Left hindlimb (tissue), 1 donor: ENCODE data around the gene TRIM44.
"Not testable (repeated sequence)": the region's sequence is repeated elsewhere in the genome, so short reads cannot be mapped to it uniquely, and the experiment has no call there.

ENCODE experiments used
- DNase-seq: peaks from one replicate; pipeline ENCODE4 v3.0.0-alpha.2; 2018

Gene TRIM44

DNA sequence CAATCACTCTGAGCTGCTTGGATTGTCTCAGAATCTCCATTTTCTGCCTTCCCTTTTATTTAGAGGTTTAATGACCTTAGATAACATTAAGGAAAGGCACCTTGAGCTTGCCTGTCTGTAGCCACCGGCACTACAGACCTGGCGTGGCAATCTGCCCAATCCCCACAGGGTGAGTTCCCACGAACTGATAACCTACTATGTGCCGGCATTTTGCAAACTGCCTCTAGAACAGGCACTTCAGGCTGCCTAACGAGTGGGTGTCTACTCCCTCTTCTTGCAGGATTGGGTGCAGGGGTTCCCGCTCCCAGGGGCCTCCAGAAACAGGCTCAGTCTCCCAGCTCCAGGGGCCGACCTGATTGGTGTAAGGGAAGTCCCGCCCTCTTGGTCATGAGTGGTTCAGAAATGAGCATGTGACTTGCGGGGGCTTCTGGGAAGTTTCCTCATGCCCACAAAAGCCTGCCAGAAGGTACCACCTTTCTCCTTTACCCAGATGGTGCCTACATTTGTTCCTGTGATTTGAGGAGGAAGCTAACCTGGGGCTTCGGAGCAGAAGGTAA is 161.2 kb downstream of the TRIM44 start:
- no peak for DNase-seq

GRCh38 chr11:35825386-35825785 is 162.8 kb downstream of the TRIM44 start:
- DNase-seq = no peak

- DNase-seq = no peak
Observed at GRCh38 chr11:35826006-35826405, 163.4 kb downstream of the TRIM44 start.

DNA sequence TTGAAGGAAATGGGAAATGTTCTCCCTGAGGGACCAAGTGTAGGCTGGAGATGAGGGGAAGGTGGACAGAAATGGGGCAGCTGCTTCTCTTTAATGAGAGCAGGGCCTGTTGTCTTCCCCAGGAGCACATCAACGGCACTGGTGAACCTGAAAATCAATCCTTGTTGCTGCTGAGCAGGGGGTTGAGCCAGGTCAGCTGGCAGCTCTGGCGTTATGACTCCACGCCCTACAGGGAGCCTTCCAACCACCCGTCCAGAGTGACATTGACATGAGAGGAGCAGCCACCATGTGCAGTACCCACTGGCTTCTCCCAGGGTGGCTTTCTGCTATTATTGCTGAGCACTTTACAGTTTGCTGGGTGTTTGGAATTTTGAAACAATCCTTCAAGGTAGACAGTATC is 164.4 kb downstream of the TRIM44 start:
- DNase-seq = no peak

DNA sequence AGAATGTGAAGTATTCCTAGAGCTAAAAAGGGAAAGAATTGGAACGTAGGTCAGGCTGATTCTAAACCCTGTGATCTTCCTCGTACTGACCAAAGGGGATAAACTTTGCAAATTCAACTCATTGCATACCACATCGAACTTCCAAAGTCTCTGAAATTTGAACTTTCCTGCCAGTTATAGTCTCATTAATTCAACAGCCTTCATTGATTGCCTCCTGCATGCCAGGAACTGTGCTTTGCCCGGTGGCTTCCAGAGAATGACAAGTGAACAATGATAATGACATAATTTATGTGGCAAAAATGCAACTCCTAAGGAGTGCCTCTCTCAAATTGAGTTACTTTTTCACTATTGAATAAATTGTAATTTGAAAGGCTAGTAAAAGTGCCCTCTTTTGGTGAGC is 173.6 kb downstream of the TRIM44 start:
- no peak for DNase-seq

DNA sequence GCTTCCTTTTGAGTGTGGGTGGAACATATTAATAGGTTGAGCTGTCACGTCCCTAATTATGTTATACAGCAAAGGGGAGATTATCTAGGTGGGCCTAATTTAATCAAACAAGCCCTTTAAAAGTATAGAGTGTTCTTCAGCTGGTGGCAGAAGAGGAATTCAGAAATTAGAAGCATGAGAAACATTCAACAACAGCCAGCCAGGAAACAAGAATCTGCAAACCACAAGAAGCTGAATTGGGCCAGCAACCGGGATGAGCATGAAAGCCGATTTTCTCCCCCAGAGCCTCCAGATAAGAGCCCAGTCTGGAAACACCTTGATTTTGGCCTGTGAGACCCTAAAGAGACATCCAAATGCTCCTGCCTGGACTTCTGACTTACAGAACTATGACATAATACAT is 175.5 kb downstream of the TRIM44 start:
- no peak for DNase-seq

DNA sequence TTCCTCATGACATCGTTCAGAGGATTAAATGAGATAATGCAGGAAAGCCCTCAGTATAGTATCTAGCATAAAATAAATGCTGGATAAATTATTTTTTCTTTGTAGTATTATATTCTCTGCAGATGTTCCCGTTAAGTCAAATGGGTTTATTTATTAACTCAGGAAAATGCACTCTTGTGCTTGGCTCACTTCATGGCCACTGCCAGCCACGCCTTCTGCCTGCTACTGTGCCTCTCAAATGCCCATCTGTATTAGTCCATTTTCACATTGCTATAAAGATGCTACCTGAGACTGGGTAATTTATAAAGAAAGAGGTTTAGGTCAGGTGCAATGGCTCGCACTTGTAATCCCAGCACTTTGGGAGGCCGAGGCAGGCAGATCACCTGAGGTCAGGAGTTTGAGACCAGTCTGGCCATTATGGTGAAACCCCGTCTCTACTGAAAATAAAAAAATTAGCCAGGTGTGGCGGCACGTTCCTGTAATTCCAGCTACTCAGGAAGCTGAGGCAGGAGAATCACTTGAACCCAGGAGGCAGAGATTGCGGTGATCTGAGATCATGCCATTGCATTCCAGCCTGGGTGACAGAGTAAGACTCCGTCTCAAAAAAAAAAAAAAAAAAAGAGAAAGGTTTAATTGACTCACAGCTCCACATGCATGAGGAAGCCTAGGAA is 176.3 kb downstream of the TRIM44 start:
- not testable (repeated sequence) for DNase-seq

DNA sequence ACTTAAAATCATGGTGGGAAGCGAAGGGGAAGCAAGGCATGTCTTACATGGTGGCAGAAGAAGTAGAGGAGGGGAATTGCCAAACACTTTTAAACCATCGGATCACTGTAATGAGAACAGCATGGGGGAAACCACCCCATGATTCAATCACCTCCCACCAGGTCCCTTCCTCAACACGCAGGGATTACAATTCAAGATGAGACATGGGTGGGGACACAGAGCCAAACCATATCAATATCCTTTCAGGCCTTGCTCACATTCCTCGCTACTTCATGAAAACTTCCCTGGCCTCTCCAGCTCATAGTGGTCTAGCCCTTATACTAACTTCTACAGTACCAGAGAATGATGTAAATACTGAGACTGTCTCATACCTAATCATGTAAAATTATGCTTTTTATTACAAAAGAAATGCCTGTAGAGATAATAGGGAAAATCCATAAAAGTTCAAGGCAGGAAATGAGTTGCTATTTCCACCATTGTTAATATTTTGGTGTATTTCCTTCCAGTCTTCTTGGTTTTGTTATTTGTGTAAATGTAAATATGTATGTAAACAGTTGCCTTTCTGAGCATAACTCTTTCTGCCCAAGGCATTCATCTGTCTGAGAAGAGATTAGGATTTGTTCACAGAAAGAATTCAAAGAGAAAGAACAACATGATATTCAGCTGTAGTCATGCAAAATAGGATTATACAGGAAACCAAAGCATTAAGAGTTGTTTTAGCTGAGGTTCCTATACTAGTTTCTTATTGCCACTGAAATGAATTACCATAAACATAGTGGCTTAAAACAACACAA is 177.0 kb downstream of the TRIM44 start:
- no peak for DNase-seq

GRCh38 chr11:35841733-35842132 is 179.2 kb downstream of the TRIM44 start:
- DNase-seq = no peak

DNA sequence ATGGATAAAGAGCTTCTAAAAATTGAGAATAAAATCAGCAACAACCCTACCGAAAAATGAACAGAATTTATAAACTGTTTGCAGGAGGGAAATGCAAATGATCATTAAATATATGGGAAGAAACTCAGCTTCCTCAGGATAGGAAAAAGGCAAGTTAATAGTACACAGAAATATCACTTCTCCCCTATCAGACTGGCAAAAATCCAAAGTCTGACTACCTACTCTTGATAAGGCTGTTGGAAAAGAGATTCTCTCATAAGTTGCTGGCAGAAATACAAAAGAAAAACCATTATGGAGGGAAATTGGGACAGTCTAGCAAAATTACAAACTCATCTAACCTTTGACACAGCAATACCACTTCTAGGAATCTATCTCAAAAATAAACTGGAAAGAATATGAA is 180.4 kb downstream of the TRIM44 start:
- no peak for DNase-seq

- no peak for DNase-seq
Observed at GRCh38 chr11:35844579-35844978, 182.0 kb downstream of the TRIM44 start.

DNA sequence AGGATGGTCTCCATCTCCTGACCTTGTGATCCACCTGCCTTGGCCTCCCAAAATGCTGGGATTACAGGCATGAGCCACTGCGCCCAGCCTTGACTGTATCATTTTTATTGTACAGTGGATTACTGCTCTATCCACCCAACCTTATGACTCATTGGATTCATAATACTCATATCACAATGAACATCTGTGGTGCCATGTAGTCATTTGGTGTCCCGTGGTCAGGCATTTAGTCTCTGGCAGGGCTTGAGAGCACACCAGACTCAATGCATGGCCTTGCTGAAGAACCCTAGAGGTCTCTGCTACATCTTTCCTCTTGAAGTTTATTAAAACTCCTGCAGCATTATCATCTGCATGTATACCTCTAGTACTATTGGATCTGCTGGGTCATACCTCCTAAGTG is 183.3 kb downstream of the TRIM44 start:
- no peak for DNase-seq

DNA sequence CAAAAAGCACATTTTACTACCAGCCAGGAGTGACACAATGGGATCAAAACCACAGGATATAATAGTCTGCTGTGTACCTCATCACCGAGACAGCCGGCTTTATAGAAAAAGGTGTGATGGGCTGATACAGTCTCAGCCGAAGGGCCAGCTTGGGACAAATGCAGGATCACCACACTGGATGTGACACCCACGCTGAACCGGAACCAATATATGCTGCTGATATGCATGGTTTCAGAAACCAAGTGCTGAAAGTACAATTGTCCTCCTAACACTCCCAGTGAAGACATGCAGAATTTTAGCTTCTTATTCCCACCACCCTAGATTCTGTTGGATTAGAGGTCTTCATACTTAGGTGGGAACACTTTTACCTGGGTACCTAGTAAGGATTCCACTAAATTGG is 184.3 kb downstream of the TRIM44 start:
- no peak for DNase-seq

DNA sequence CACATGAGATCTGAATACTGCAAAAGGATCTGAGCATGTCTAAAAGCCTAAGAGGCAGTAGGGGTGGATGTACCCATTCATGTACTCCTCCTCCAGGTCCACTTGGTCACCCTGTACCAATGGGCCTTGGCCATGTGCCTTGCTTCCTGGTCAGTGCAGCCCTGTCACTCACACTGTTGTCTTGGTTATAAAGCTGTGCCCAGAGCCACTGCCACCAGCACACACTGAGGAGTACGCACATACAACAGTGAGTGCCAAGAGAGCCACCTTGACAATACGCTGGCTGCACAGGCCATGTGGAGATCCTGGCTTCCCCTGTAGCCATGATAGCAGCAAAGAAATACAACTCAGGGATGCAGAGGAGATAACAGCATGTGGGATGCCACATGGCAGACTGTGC is 184.9 kb downstream of the TRIM44 start:
- DNase-seq = no peak

DNA sequence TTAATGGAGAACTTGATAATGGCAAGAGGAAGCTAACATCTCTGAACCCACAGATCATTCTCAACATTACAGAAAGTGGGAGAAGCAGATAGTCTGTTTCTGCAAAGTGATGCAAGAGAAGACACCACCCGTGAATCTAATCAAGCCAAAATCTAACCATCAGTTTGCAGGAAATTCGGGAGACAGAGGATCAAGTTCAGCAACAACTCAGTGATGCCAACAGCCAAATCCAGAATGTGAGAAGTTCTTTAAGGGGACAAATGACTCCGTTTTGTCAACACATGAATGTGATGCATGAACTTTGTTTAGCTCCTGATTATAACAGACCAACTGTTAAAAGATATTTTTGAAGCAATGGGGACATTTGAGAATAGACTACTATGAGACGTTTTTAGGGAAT is 186.0 kb downstream of the TRIM44 start:
- DNase-seq = no peak

DNA sequence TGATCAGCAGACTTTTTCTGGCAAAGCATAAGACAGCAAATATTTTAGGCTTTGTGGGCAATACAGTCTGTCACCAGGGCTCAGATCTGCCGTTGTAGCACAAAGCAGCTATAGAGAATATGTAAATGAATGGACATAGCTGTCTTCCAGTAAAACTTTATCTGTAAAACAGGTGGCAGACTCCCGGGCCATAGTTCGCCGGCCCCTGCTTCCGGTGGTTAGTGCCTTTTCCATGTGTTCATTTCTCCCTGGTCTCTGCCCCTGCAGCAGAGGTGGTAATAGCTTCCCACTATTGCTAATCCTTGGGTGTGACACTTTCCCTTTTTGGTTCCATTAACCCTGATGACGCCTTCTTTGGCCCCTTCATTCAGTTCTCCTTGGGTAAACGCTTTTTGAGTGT is 187.6 kb downstream of the TRIM44 start:
- no peak for DNase-seq

DNA sequence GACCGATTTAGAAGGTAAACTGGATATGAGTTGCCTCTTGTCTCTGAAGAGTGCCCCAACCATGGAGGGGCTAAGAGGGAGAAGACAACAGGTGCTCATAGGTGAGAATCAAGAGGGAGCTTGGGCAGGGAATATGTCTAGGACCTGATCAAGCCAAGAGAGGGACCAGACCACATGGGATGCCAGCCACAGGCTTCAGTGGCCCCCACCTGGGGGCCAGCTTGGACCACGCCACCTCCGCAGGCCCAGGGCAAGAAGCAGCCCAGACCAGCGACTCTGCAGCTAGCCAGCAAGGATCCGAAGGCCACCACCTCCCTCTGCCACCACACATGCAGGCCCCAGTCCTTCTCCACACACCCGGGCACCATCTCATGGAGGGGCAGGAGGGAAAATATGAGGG is 188.8 kb downstream of the TRIM44 start:
- DNase-seq = no peak

- peak; percentile 31 for DNase-seq
Observed at GRCh38 chr11:35852056-35852455, 189.5 kb downstream of the TRIM44 start.

GRCh38 chr11:35853971-35854370 is 191.4 kb downstream of the TRIM44 start:
- no peak for DNase-seq

DNA sequence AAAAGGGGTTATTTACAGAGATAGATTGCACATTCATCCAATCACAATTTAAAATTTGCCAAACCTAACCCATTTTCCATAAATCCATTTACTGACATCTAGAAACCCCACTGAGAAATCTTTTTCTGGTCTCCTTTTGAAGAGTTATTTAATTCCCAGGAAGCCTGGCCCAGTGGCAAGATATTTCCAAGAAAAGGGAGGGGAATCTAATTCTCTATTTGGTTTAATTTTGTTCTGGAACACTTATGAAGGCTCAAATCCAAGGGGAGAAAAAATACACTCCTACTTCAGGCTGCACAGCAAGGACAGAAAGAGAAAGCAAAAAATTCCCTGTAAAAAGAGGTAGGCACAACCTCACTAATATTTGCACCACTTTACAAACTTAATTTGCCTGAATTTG is 193.1 kb downstream of the TRIM44 start:
- DNase-seq = no peak

DNA sequence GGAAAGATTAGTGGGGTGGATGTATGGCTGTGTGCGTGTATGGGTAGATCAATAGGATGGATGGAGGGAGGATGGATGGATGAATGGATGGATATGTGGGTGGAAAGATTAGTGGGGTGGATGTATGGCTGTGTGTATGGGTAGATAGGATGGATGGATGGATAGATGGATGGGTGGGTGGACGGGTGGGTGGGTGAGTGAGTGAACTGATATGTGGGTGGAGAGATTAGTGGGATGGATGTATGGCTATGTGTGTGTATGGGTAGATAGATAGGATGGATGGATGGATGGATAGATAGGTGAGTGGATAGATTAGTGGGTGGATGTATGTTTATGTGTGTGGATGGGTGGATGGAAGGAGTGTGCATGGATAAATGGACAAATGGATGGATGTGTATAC is 193.7 kb downstream of the TRIM44 start:
- DNase-seq = no peak

- no peak for DNase-seq
Observed at GRCh38 chr11:35856756-35857155, 194.2 kb downstream of the TRIM44 start.

GRCh38 chr11:35857922-35858321 is 195.3 kb downstream of the TRIM44 start:
- no peak for DNase-seq

DNA sequence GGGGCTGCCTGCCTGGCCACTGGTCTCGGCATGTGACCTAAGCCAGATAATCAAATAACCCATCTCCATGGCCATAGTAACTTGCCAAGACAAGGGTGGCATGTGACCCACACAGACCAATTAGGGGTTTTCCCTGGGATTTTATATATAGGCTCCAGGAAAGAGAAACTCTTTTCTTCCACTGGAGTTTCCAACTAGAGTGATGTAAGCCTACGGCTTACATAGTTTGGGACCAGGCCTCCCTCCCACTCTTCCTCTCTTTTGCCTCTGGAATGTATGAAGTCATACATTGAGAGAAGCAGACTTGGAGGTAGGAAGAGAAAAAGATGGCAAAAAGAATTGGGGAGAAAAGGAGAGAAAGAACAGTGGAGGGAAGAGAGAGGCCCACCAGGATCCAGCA is 196.7 kb downstream of the TRIM44 start:
- no peak for DNase-seq
